Thoracic aorta (tissue), 2 donors: ENCODE results near the gene MCF2. TPM values are rescaled to one million over a fixed set of nuclear protein-coding genes. Genes with fewer than 3 reads are reported as not detected.

Experiments
- ATAC-seq: fragments of 150-250 bp; one replicate; pipeline ENCODE4 v1.8.0; 2017; ENCODE audit warnings: low read depth; ENCODE audit not compliant: insufficient number of reproducible peaks, low FRiP score
- DNase-seq: peaks from one replicate; pipeline ENCODE4 v3.0.0-alpha.2; 2020; ENCODE audit warnings: low spot score
- H3K27ac ChIP-seq, 2 donors: fragments of 200-600 bp; sonication (generic); 1 replicate in 1 of 2; 2 replicates in 1 of 2; pipeline ENCODE4 v1.5.1; 2016; ENCODE audit warnings: mild to moderate bottlenecking in 2 of 2, moderate library complexity in 2 of 2
- H3K27me3 ChIP-seq: fragments of 200-600 bp; sonication (generic); replicated peaks from 2 replicates; pipeline ENCODE4 v1.6.0; 2016; ENCODE audit warnings: mild to moderate bottlenecking; ENCODE audit not compliant: insufficient read depth
- H3K36me3 ChIP-seq: fragments of 200-600 bp; sonication (generic); one replicate; pipeline ENCODE4 v1.5.1; 2016
- H3K4me1 ChIP-seq, 2 donors: fragments of 200-600 bp; sonication (generic); 1 replicate in 1 of 2; 2 replicates in 1 of 2; pipeline versions ENCODE4 v1.5.1 to v1.6.0; 2016; ENCODE audit warnings: low read depth in 2 of 2, mild to moderate bottlenecking in 1 of 2; ENCODE audit not compliant: control insufficient read depth in 1 of 2
- H3K4me3 ChIP-seq: fragments of 200-600 bp; sonication (generic); 2 replicates; pipeline ENCODE4 v1.5.1; 2016; ENCODE audit warnings: mild to moderate bottlenecking
- H3K9me3 ChIP-seq: fragments of 200-600 bp; sonication (generic); 2 replicates; pipeline ENCODE4 v1.5.1; 2016
- CTCF ChIP-seq: fragments of 200-600 bp; sonication (generic); IDR thresholded peaks from one replicate; pipeline ENCODE4 v1.5.1; 2019; ENCODE audit warnings: antibody characterized with exemption
- total RNA-seq, 2 donors: library from RNA; depleted of rRNA; stranded (reverse); fragments of >200 nt; gene quantifications; one replicate each; pipeline versions ENCODE4 v1.1.0 to v1.2.3, GENCODE V29; 2016

MCF2 gene
- total RNA-seq, 2 donors from 2014 or later: 2.2 to 3.8 TPM

- TF ChIP-seq CTCF: no peak
- Histone ChIP-seq H3K9me3 (no peaks in the 10 kb centered on the region), H3K4me3 (no peak overlapping the region), H3K36me3 (no peaks in the 10 kb centered on the region), H3K27me3 (no peaks in the 10 kb centered on the region), H3K4me1 (no peaks in the 10 kb centered on the region), H3K27ac (no peak overlapping the region)
- no peak for ATAC-seq
- no peak for DNase-seq
Measured at GRCh38 chrX:139566981-139567380, 141.0 kb downstream of the MCF2 start.

GRCh38 chrX:139563251-139563650 is 144.7 kb downstream of the MCF2 start:
- Histone ChIP-seq H3K27ac (no peak overlapping the region), H3K9me3 (no peaks in the 10 kb centered on the region), H3K36me3 (no peaks in the 10 kb centered on the region), H3K27me3 (no peaks in the 10 kb centered on the region), H3K4me1 (no peaks in the 10 kb centered on the region), H3K4me3 (no peak overlapping the region)
- DNase-seq: no peak
- TF ChIP-seq CTCF: no peak
- no peak for ATAC-seq

- no peak for ATAC-seq
- no peak overlapping the region for H3K27ac ChIP-seq
- no peak for DNase-seq
Measured at GRCh38 chrX:139560221-139560620, 147.7 kb downstream of the MCF2 start.

GRCh38 chrX:139559383-139560042 is 148.5 kb downstream of the MCF2 start:
- no peak for DNase-seq
- no peak for ATAC-seq
- no peaks in the 10 kb centered on the region for H3K9me3 ChIP-seq
- no peaks in the 10 kb centered on the region for H3K27me3 ChIP-seq
- H3K4me1 ChIP-seq: no peaks in the 10 kb centered on the region
- no peak overlapping the region for H3K27ac ChIP-seq
- peak; percentile 30 for TF ChIP-seq CTCF
- no peaks in the 10 kb centered on the region for H3K36me3 ChIP-seq
- no peak overlapping the region for H3K4me3 ChIP-seq

More at GRCh38 chrX:139560221-139560620, 147.7 kb downstream of the MCF2 start:
- Histone ChIP-seq H3K9me3 (no peaks in the 10 kb centered on the region), H3K4me3 (no peak overlapping the region), H3K27me3 (no peaks in the 10 kb centered on the region), H3K4me1 (no peaks in the 10 kb centered on the region), H3K36me3 (no peaks in the 10 kb centered on the region)
- TF ChIP-seq CTCF: no peak

GRCh38 chrX:139554991-139555675 is 152.8 kb downstream of the MCF2 start:
- Histone ChIP-seq H3K4me1 (no peaks in the 10 kb centered on the region), H3K9me3 (no peaks in the 10 kb centered on the region), H3K4me3 (no peak overlapping the region), H3K27me3 (no peaks in the 10 kb centered on the region), H3K36me3 (no peaks in the 10 kb centered on the region), H3K27ac (no peak overlapping the region)
- no peak for TF ChIP-seq CTCF
- no peak for ATAC-seq
- no peak for DNase-seq
